NCI-H2029 (cell line): Measurements from ENCODE around the gene PPM1H.
"Not testable (repeated sequence)": the region's sequence is repeated elsewhere in the genome, so short reads cannot be mapped to it uniquely, and the experiment has no call there.

Experiments
- DNase-seq: peaks from one replicate; lab custom pipeline; 2025; lab: John Stamatoyannopoulos, UW

PPM1H gene

GRCh38 chr12:62934799-62935674 lies at the start of gene PPM1H:
PPM1H (minus strand) TSS chr12:62935150; CDS start chr12:62934736, 414 bp downstream.
- DNase-seq: peak; percentile 81

GRCh38 chr12:62983594-62983993 lies 48.6 kb upstream of the PPM1H start:
- no peak for DNase-seq

GRCh38 chr12:62978768-62979167 lies 43.8 kb upstream of the PPM1H start:
- no peak for DNase-seq

GRCh38 chr12:62977883-62978282 lies 42.9 kb upstream of the PPM1H start:
- no peak for DNase-seq

- peak; percentile 46 for DNase-seq
These were observed 42.5 kb upstream of the PPM1H start for GRCh38 chr12:62977418-62977817.

- no peak for DNase-seq
These were observed 41.2 kb upstream of the PPM1H start for GRCh38 chr12:62976110-62976662.

- DNase-seq: peak; percentile 33
These were observed 37.0 kb upstream of the PPM1H start for GRCh38 chr12:62971769-62972525.

- DNase-seq: no peak
These were observed 34.7 kb upstream of the PPM1H start for GRCh38 chr12:62969695-62970094.

- DNase-seq: no peak
These were observed 32.8 kb upstream of the PPM1H start for GRCh38 chr12:62967701-62968100.

- no peak for DNase-seq
These were observed 32.1 kb upstream of the PPM1H start for GRCh38 chr12:62966990-62967506.

GRCh38 chr12:62966446-62966989 lies 31.6 kb upstream of the PPM1H start:
- DNase-seq: not testable (repeated sequence)

GRCh38 chr12:62965700-62966099 lies 30.8 kb upstream of the PPM1H start:
- DNase-seq: not testable (repeated sequence)

- DNase-seq: not testable (repeated sequence)
These were observed 30.3 kb upstream of the PPM1H start for GRCh38 chr12:62965242-62965641.

- DNase-seq: no peak
These were observed 28.6 kb upstream of the PPM1H start for GRCh38 chr12:62963486-62964041.

- no peak for DNase-seq
These were observed 25.4 kb upstream of the PPM1H start for GRCh38 chr12:62960324-62960723.

GRCh38 chr12:62959745-62960144 lies 24.8 kb upstream of the PPM1H start:
- DNase-seq: no peak

- no peak for DNase-seq
These were observed 22.4 kb upstream of the PPM1H start for GRCh38 chr12:62957233-62957953.

GRCh38 chr12:62955678-62956077 lies 20.7 kb upstream of the PPM1H start:
- no peak for DNase-seq

GRCh38 chr12:62950317-62950716 lies 15.4 kb upstream of the PPM1H start:
- DNase-seq: no peak

GRCh38 chr12:62948123-62948522 lies 13.2 kb upstream of the PPM1H start:
- DNase-seq: no peak

- DNase-seq: no peak
These were observed 12.4 kb upstream of the PPM1H start for GRCh38 chr12:62947364-62947763.
